Measurements from ENCODE around the gene FIGN. TPM values are rescaled to one million over a fixed set of nuclear protein-coding genes. Genes with fewer than 3 reads are reported as not detected.

Gene FIGN
- total RNA-seq, 1 experiment from 2014 or later = 19.4 TPM

GRCh38 chr2:163664610-163665009 lies 71.2 kb downstream of the FIGN start:
- Mint-ChIP-seq H3K9me3 (no peaks in the 10 kb centered on the region), H3K4me3 (no peak overlapping the region), H3K4me1 (peaks cover 42% of the 10 kb centered on the region), H3K36me3 (peaks cover 3% of the 10 kb centered on the region), H3K27ac (no peak overlapping the region), H3K27me3 (ENCODE audit: low read depth) (no peaks in the 10 kb centered on the region)
- TF ChIP-seq ZNF232 (CRISPR knock-in tag; IDR thresholded peaks at IDR 0.05) (no peak), FOXJ3 (CRISPR knock-in tag; IDR thresholded peaks at IDR 0.05; ENCODE audit: borderline replicate concordance) (no peak), ZNF423 (CRISPR knock-in tag; IDR thresholded peaks at IDR 0.05) (no peak), GABPB1 (CRISPR knock-in tag; IDR thresholded peaks at IDR 0.05) (peak; percentile 51; the same call in 1 of the 2 replicates)
- DNase-seq (ENCODE audit: low spot score) (no peak), ATAC-seq (no peak)
- CTCF ChIA-PET = no interaction called here
- POLR2A ChIA-PET = no interaction called here

DNA sequence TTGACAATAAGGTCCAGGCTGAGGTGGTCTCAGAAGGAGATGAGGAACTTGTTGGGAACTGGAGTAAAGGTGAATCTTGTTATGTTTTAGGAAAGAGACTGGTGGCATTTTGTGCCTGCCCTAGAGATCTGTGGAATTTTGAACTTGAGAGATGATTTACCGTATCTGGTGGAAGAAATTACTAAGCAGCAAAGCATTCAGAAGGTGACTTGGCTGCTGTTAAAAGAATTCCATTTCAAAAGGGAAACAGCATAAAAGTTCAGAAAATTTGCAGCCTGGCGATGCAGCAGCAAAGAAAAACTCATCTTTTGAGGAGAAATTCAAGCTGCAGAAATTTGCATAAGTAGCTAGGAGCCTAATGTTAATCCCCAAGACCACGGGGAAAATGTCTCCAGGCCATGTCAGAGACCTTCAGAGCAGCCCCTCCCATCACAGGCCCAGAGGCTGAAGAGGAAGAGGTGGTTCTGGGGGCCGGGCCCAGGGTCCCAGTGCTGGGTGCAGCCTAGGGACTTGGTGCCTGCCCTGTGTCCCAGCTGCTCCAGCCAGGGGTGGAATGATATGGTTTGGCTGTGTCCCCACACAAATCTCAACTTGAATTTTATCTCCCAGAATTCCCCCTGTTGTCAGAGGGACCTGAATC lies 73.5 kb downstream of the FIGN start:
- peaks cover 3% of the 10 kb centered on the region for H3K36me3 Mint-ChIP-seq
- TF ChIP-seq ZNF423 (CRISPR knock-in tag; IDR thresholded peaks at IDR 0.05) = no peak
- TF ChIP-seq NR2C2 (CRISPR knock-in tag; IDR thresholded peaks at IDR 0.05) = no peak
- no peak for TF ChIP-seq ATF1 (CRISPR knock-in tag; IDR thresholded peaks at IDR 0.05)
- TF ChIP-seq, protein P1, sequence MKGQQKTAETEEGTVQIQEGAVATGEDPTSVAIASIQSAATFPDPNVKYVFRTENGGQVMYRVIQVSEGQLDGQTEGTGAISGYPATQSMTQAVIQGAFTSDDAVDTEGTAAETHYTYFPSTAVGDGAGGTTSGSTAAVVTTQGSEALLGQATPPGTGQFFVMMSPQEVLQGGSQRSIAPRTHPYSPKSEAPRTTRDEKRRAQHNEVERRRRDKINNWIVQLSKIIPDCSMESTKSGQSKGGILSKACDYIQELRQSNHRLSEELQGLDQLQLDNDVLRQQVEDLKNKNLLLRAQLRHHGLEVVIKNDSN (CRISPR knock-in tag; IDR thresholded peaks at IDR 0.05) = no peak
- TF ChIP-seq JAZF1 (CRISPR knock-in tag; IDR thresholded peaks at IDR 0.05) = no peak
- TF ChIP-seq, protein P2, sequence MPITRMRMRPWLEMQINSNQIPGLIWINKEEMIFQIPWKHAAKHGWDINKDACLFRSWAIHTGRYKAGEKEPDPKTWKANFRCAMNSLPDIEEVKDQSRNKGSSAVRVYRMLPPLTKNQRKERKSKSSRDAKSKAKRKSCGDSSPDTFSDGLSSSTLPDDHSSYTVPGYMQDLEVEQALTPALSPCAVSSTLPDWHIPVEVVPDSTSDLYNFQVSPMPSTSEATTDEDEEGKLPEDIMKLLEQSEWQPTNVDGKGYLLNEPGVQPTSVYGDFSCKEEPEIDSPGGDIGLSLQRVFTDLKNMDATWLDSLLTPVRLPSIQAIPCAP (CRISPR knock-in tag; IDR thresholded peaks at IDR 0.05) = no peak
- no peak for TF ChIP-seq PREB (CRISPR knock-in tag; IDR thresholded peaks at IDR 0.05; ENCODE audit: borderline replicate concordance)
- TF ChIP-seq TEAD4 (CRISPR knock-in tag; IDR thresholded peaks at IDR 0.05) = no peak
- TF ChIP-seq, protein P3, sequence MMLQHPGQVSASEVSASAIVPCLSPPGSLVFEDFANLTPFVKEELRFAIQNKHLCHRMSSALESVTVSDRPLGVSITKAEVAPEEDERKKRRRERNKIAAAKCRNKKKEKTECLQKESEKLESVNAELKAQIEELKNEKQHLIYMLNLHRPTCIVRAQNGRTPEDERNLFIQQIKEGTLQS (CRISPR knock-in tag; conservative IDR thresholded peaks at IDR 0.05) = no peak
- no peak for TF ChIP-seq ZNF281 (CRISPR knock-in tag; IDR thresholded peaks at IDR 0.05)
- no peak for TF ChIP-seq ZNF396 (CRISPR knock-in tag; IDR thresholded peaks at IDR 0.05; ENCODE audit: borderline replicate concordance)
- TF ChIP-seq AFF4 (CRISPR knock-in tag; IDR thresholded peaks at IDR 0.05; ENCODE audit: borderline replicate concordance) = no peak
- no peak for DNase-seq (ENCODE audit: low spot score)
- ATAC-seq = no peak
- no peak overlapping the region for H3K27ac Mint-ChIP-seq
- ChIA-PET CTCF (no interaction called here), POLR2A (interaction anchor here (0.9 kb wide), 1 partner anchor 74 kb away, joined by 3 read pairs; the partner anchor contains the start of gene FIGN)
- H3K4me1 Mint-ChIP-seq = peaks cover 55% of the 10 kb centered on the region
- no peak overlapping the region for H3K4me3 Mint-ChIP-seq
- H3K27me3 Mint-ChIP-seq (ENCODE audit: low read depth) = no peaks in the 10 kb centered on the region
- H3K9me3 Mint-ChIP-seq = no peaks in the 10 kb centered on the region
